Smooth muscle cell (in vitro differentiated cells): ENCODE measurements around the gene DRGX. TPM values are rescaled to one million over a fixed set of nuclear protein-coding genes. Genes with fewer than 3 reads are reported as not detected.

Experiments used
- DNase-seq: peaks from one replicate; lab custom pipeline; 2025; ENCODE audit not compliant: unreplicated experiment; lab: John Stamatoyannopoulos, UW
- H2AFZ ChIP-seq: fragments of 200-600 bp; sonication (generic); 2 replicates; pipeline ENCODE4 v1.6.0; 2016; ENCODE audit warnings: antibody characterized with exemption, low read depth, mild to moderate bottlenecking
- H3F3A ChIP-seq: fragments of 200-600 bp; sonication (generic); 2 replicates; pipeline ENCODE4 v1.6.0; 2017; ENCODE audit warnings: antibody characterized with exemption, low read depth
- H3K27ac ChIP-seq: fragments of 200-600 bp; sonication (generic); 2 replicates; pipeline ENCODE4 v1.5.1; 2016; ENCODE audit warnings: low read depth, mild to moderate bottlenecking
- H3K27me3 ChIP-seq: fragments of 200-600 bp; sonication (generic); 2 replicates; pipeline ENCODE4 v1.6.1; 2016; ENCODE audit warnings: low read depth, mild to moderate bottlenecking
- H3K36me3 ChIP-seq: fragments of 200-600 bp; sonication (generic); 2 replicates; pipeline ENCODE4 v1.5.1; 2016; ENCODE audit warnings: low read depth
- H3K4me1 ChIP-seq: fragments of 200-600 bp; sonication (generic); 2 replicates; pipeline ENCODE4 v1.5.1; 2016; ENCODE audit warnings: low read depth
- H3K4me2 ChIP-seq: fragments of 200-600 bp; sonication (generic); 2 replicates; pipeline ENCODE4 v1.6.0; 2016; ENCODE audit warnings: mild to moderate bottlenecking
- H3K4me3 ChIP-seq: fragments of 200-600 bp; sonication (generic); 2 replicates; pipeline ENCODE4 v1.5.1; 2016; ENCODE audit warnings: mild to moderate bottlenecking
- H3K79me2 ChIP-seq: fragments of 200-600 bp; sonication (generic); 2 replicates; pipeline ENCODE4 v1.6.0; 2016; ENCODE audit warnings: low read depth, mild to moderate bottlenecking
- H3K9ac ChIP-seq: fragments of 200-600 bp; sonication (generic); 2 replicates; pipeline ENCODE4 v1.6.0; 2016; ENCODE audit warnings: low read depth
- H3K9me3 ChIP-seq: fragments of 200-600 bp; sonication (generic); replicated peaks from 2 replicates; pipeline ENCODE4 v1.5.1; 2016; ENCODE audit warnings: low read depth
- H4K20me1 ChIP-seq: fragments of 200-600 bp; sonication (generic); 2 replicates; pipeline ENCODE4 v1.6.0; 2016; ENCODE audit warnings: low read depth
- WGBS: methylation state at CpG from one replicate; pipeline ENCODE4 v1.1.7; 2016; ENCODE audit warnings: low lambda C conversion rate; 5-methylcytosine and 5-hydroxymethylcytosine counted together
- polyA plus RNA-seq: library from polyadenylated mRNA; unstranded; fragments of >200 nt; fragmentation: Nextera tagmentation; extraction: Ambion mirVana; gene quantifications from 2 replicates; pipeline ENCODE4 v1.2.1, GENCODE V29; 2016
- total RNA-seq: library from RNA; depleted of rRNA; stranded (reverse); fragments of >200 nt; gene quantifications from 2 replicates; pipeline ENCODE4 v1.2.3, GENCODE V29; 2014
- TF ChIP-seq, protein P1 (sequence below): fragments of 200-600 bp; sonication (generic); IDR thresholded peaks from 2 replicates; pipeline ENCODE4 v1.5.1; 2017; ENCODE audit warnings: borderline replicate concordance, mild to moderate bottlenecking, antibody characterized with exemption; ENCODE audit not compliant: insufficient read depth, poor library complexity, severe bottlenecking

Gene DRGX
- total and polyA plus RNA-seq, 2 experiments from 2014 or later: not detected

DNA sequence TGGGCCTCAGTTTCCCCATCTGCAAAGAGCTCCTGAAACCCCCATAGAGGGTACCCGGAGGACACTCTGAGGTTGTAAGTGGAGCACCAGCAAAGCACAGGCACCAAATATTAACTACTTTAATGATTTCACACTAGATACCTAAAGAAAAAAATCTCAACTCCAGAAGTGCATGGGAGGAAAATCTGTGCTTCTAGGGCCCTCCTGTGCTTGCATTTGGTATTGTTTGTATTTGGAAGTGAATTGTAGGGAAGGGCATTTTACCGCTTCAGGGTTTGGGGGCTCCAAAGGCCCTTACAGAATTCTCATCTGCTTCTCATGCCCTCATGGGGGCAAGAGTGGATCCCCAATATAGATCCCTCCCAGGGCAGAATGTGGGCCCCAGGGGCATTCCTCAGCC, 22.4 kb upstream of the DRGX start:
- Histone ChIP-seq H4K20me1 (no peaks in the 10 kb centered on the region), H3K4me3 (no peak overlapping the region), H3K4me1 (no peaks in the 10 kb centered on the region), H2AFZ (no peak overlapping the region), H3K36me3 (no peaks in the 10 kb centered on the region), H3K9me3 (no peaks in the 10 kb centered on the region), H3K9ac (no peak overlapping the region), H3K27me3 (peaks cover 11% of the 10 kb centered on the region), H3K79me2 (no peaks in the 10 kb centered on the region), H3F3A (no peaks in the 10 kb centered on the region), H3K27ac (peak overlapping the region; percentile 48), H3K4me2 (no peak overlapping the region)
- TF ChIP-seq, protein P1, sequence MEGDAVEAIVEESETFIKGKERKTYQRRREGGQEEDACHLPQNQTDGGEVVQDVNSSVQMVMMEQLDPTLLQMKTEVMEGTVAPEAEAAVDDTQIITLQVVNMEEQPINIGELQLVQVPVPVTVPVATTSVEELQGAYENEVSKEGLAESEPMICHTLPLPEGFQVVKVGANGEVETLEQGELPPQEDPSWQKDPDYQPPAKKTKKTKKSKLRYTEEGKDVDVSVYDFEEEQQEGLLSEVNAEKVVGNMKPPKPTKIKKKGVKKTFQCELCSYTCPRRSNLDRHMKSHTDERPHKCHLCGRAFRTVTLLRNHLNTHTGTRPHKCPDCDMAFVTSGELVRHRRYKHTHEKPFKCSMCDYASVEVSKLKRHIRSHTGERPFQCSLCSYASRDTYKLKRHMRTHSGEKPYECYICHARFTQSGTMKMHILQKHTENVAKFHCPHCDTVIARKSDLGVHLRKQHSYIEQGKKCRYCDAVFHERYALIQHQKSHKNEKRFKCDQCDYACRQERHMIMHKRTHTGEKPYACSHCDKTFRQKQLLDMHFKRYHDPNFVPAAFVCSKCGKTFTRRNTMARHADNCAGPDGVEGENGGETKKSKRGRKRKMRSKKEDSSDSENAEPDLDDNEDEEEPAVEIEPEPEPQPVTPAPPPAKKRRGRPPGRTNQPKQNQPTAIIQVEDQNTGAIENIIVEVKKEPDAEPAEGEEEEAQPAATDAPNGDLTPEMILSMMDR: peak; percentile 10
- no peak for DNase-seq
- WGBS: 94% methylated on average over 2 of the region's 2 CpGs

DNA sequence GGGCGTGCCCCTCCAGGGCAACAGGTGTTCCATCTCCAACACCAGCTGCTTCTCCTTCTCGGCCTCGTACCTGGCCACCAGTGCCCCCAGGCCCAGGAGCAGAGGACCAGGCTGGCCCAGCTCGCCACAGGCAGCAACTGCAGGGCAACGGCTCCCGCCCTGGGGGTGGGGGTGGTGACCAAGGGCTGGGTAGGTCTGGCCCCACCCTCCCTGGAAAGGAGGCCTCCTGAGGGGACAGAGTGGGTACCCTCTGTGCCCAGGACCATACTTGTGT, 22.1 kb upstream of the DRGX start:
- Histone ChIP-seq H3K36me3 (no peaks in the 10 kb centered on the region), H3K4me3 (no peak overlapping the region), H4K20me1 (no peaks in the 10 kb centered on the region), H3K9ac (no peak overlapping the region), H3K4me1 (no peaks in the 10 kb centered on the region), H3F3A (no peaks in the 10 kb centered on the region), H3K27me3 (peaks cover 11% of the 10 kb centered on the region), H3K27ac (no peak overlapping the region), H2AFZ (no peak overlapping the region), H3K9me3 (no peaks in the 10 kb centered on the region), H3K4me2 (no peak overlapping the region), H3K79me2 (no peaks in the 10 kb centered on the region)
- 81% methylated on average over 6 of the region's 6 CpGs for WGBS
- TF ChIP-seq, protein P1: no peak
- no peak for DNase-seq

DNA sequence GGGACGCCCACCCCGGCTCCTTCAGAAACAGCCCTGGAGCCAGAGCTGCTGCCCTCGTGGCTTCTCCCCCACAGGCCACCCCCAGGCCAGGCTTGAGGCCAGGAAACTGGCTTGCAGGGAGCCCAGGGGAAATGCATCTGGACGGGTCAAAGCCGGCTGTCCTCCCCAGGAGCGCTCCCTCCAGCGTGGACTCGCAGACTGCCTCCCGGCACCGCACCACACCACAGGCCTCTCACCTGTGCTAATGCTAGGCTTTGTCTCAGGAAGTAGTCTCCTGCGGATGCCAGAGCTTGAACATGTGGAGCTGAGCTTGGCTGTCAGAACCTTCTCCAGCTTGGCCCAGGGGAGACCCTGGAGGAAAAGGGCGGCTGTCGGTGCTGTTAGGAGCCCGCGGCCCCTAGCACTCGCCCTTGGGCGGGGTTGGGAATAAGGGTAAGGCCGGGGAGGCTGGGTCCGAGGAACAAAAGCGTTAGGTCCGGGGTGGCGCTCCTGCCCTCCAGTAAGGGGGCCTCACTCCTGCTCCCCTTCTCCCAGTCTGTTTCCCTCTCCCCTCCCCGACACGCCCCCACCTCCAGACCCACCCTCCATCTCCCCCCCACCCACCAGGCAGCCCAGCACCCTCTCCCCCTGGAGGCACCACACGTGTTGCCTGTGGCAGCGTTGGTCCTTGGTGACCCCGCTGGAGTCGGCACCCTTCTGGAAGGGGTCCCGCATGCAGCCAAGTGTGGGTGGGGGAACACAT, 21.6 kb upstream of the DRGX start:
- Histone ChIP-seq H3F3A (no peaks in the 10 kb centered on the region), H3K4me3 (no peak overlapping the region), H3K36me3 (no peaks in the 10 kb centered on the region), H3K9me3 (no peaks in the 10 kb centered on the region), H3K27me3 (peaks cover 15% of the 10 kb centered on the region), H4K20me1 (no peaks in the 10 kb centered on the region), H3K9ac (no peak overlapping the region), H3K27ac (no peak overlapping the region), H3K79me2 (no peaks in the 10 kb centered on the region), H2AFZ (no peak overlapping the region), H3K4me2 (no peak overlapping the region), H3K4me1 (no peaks in the 10 kb centered on the region)
- 81% methylated on average over 22 of the region's 29 CpGs for WGBS
- TF ChIP-seq, protein P1: no peak
- no peak for DNase-seq

DNA sequence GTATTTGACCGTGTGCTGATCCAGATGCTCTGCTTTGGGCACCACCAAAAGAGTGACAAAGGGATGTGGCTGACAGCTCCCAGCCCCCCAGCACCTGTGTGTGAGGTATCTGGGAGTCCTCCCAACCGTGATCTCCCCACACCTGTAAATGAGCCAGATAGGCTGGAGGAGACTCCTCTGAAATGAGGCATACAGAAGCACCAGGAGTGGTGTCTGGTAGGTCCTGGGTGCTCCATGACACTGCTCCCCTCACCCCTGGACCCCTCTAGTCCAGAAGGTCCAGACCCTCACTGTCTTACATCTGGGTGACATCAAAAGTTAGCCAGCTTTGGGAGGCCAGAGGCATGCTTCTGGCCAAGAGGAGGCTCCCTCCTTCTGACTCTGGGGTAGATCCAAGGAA, 20.0 kb upstream of the DRGX start:
- DNase-seq: no peak
- Histone ChIP-seq H3K4me2 (no peak overlapping the region), H3K27me3 (peaks cover 31% of the 10 kb centered on the region), H3K9me3 (no peaks in the 10 kb centered on the region), H3K4me3 (no peak overlapping the region), H2AFZ (no peak overlapping the region), H3K36me3 (no peaks in the 10 kb centered on the region), H3K79me2 (no peaks in the 10 kb centered on the region), H3K9ac (no peak overlapping the region), H3F3A (no peaks in the 10 kb centered on the region), H4K20me1 (no peaks in the 10 kb centered on the region), H3K27ac (no peak overlapping the region), H3K4me1 (no peaks in the 10 kb centered on the region)
- WGBS: 89% methylated on average over 2 of the region's 2 CpGs
- TF ChIP-seq, protein P1: no peak
